ENCODE data around the gene TXNDC9.
"Not testable (repeated sequence)": the region's sequence is repeated elsewhere in the genome, so short reads cannot be mapped to it uniquely, and the experiment has no call there.

TXNDC9 gene

GRCh38 chr2:99317873-99318200, 18.3 kb downstream of the TXNDC9 start:
- DNase-seq: not testable (repeated sequence)

- DNase-seq: no peak
Observed at GRCh38 chr2:99317161-99317872, 18.8 kb downstream of the TXNDC9 start.

GRCh38 chr2:99301097-99301496, 35.0 kb downstream of the TXNDC9 start, which contains the start of gene LYG1:
LYG1 (minus strand) TSS chr2:99301197; CDS start chr2:99295670, 5,527 bp downstream.
- not testable (repeated sequence) for DNase-seq

- DNase-seq: no peak
Observed at GRCh38 chr2:99299580-99299979, 36.6 kb downstream of the TXNDC9 start.

GRCh38 chr2:99297994-99298393, 38.1 kb downstream of the TXNDC9 start:
- DNase-seq: no peak

GRCh38 chr2:99285526-99285925, 50.6 kb downstream of the TXNDC9 start:
- no peak for DNase-seq

GRCh38 chr2:99279969-99280695, 56.0 kb downstream of the TXNDC9 start:
- DNase-seq: no peak

- DNase-seq: no peak
Observed at GRCh38 chr2:99278793-99279291, 57.3 kb downstream of the TXNDC9 start.

GRCh38 chr2:99278195-99278765, 57.9 kb downstream of the TXNDC9 start:
- not testable (repeated sequence) for DNase-seq

GRCh38 chr2:99275882-99276281, 60.3 kb downstream of the TXNDC9 start:
- no peak for DNase-seq
